MM.1S (cell line): ENCODE data around the gene PPIF.

Source experiments
- CTCF ChIP-seq: fragments of 300-600 bp; sonication (generic); IDR thresholded peaks from 2 replicates; pipeline ENCODE4 v1.5.1; 2016; ENCODE audit warnings: antibody characterized with exemption, low read length, mixed read lengths
- EZH2phosphoT487 ChIP-seq: fragments of 300-600 bp; sonication (generic); IDR thresholded peaks from 2 replicates; pipeline ENCODE4 v1.6.1; 2018; ENCODE audit warnings: antibody characterized with exemption, low read length

GRCh38 chr10:79400146-79401004 is 53.1 kb downstream of the PPIF start:
- TF ChIP-seq CTCF (peak; percentile 91), EZH2phosphoT487 (no peak)
